ENCODE measurements around the gene GABPB2. TPM values are rescaled to one million over a fixed set of nuclear protein-coding genes. Genes with fewer than 3 reads are reported as not detected.

Gene GABPB2
- total RNA-seq, 1 experiment from 2014 or later = 12.5 TPM

GRCh38 chr1:151167116-151167515, 96.6 kb downstream of the GABPB2 start:
- intact Hi-C loops (cut with micrococcal nuclease; ENCODE audit: unreplicated experiment) = no loop called here
- no peak for DNase-seq (ENCODE audit: low spot score)
- peaks cover 20% of the 10 kb centered on the region for H3K36me3 ChIP-seq (ENCODE audit: insufficient read depth, low read length, poor library complexity, severe bottlenecking)
- TF ChIP-seq EZH2 (IDR thresholded peaks at IDR 0.05; ENCODE audit: borderline replicate concordance, low read depth, low read length, poor library complexity, severe bottlenecking) (no peak), CTCF (conservative IDR thresholded peaks at IDR 0.05; ENCODE audit: low read depth, low read length) (no peak)
- BruUV-seq (replicated peaks) = no TSS peak
- H3K9me3 ChIP-seq (ENCODE audit: low read depth, low read length, poor library complexity, severe bottlenecking) = no peaks in the 10 kb centered on the region
- H3K4me1 ChIP-seq (ENCODE audit: insufficient read depth, low read length, poor library complexity, severe bottlenecking) = peaks cover 13% of the 10 kb centered on the region
- H3K27me3 ChIP-seq (replicated peaks; ENCODE audit: insufficient read depth, low read depth, low read length, poor library complexity) = no peaks in the 10 kb centered on the region
- ChIA-PET POLR2A (ENCODE audit: low non-redundant PET) (no interaction called here), CTCF (interaction anchor here (0.9 kb wide), 1 partner anchor 67 kb away, joined by 3 read pairs; no protein-coding TSS in a partner anchor)
- peak overlapping the region; percentile 73 for H3K4me3 ChIP-seq (ENCODE audit: low read depth, low read length, poor library complexity, severe bottlenecking)
- no peak overlapping the region for H3K27ac ChIP-seq (ENCODE audit: low read depth, low read length, poor library complexity, severe bottlenecking)

- DNase-seq (ENCODE audit: low spot score) = no peak
These were observed 100.6 kb downstream of the GABPB2 start for GRCh38 chr1:151171190-151171589.

More at GRCh38 chr1:151171190-151171589, 100.6 kb downstream of the GABPB2 start:
- POLR2A ChIA-PET (ENCODE audit: low non-redundant PET) = interaction anchor here (0.6 kb wide), 1 partner anchor 76 kb away, joined by 4 read pairs; no protein-coding TSS in a partner anchor
- peaks cover 7% of the 10 kb centered on the region for H3K4me1 ChIP-seq (ENCODE audit: insufficient read depth, low read length, poor library complexity, severe bottlenecking)
- no TSS peak for BruUV-seq (replicated peaks)
- intact Hi-C loops (cut with micrococcal nuclease; ENCODE audit: unreplicated experiment) = no loop called here
- H3K4me3 ChIP-seq (ENCODE audit: low read depth, low read length, poor library complexity, severe bottlenecking) = no peak overlapping the region
- CTCF ChIA-PET = no interaction called here
- peaks cover 36% of the 10 kb centered on the region for H3K36me3 ChIP-seq (ENCODE audit: insufficient read depth, low read length, poor library complexity, severe bottlenecking)
- TF ChIP-seq EZH2 (IDR thresholded peaks at IDR 0.05; ENCODE audit: borderline replicate concordance, low read depth, low read length, poor library complexity, severe bottlenecking) (no peak), CTCF (conservative IDR thresholded peaks at IDR 0.05; ENCODE audit: low read depth, low read length) (no peak)
- H3K9me3 ChIP-seq (ENCODE audit: low read depth, low read length, poor library complexity, severe bottlenecking) = no peaks in the 10 kb centered on the region
- no peaks in the 10 kb centered on the region for H3K27me3 ChIP-seq (replicated peaks; ENCODE audit: insufficient read depth, low read depth, low read length, poor library complexity)
- no peak overlapping the region for H3K27ac ChIP-seq (ENCODE audit: low read depth, low read length, poor library complexity, severe bottlenecking)

Other genes with a start within 250 kb of the GABPB2 start
- gene ARNT, start 194.2 kb upstream of the GABPB2 start, total RNA-seq (2021) = 31.2 and 38.2 TPM in 2 replicates
- not detected in 2 replicates for gene CTXND2, start 183.6 kb upstream of the GABPB2 start, total RNA-seq (2021)
- 66.5 and 71.0 TPM in 2 replicates for gene SETDB1, start 144.4 kb upstream of the GABPB2 start, total RNA-seq (2021)
- 222 and 239 TPM in 2 replicates for gene CERS2, start 95.9 kb upstream of the GABPB2 start, total RNA-seq (2021)
- gene ANXA9, start 88.5 kb upstream of the GABPB2 start, total RNA-seq (2021) = not detected in 2 replicates
- gene MINDY1, start 63.9 kb upstream of the GABPB2 start, total RNA-seq (2021) = 11.6 and 16.9 TPM in 2 replicates
- gene PRUNE1, start 62.3 kb upstream of the GABPB2 start, total RNA-seq (2021) = 19.3 and 21.4 TPM in 2 replicates
- 1.5 and 3.5 TPM in 2 replicates for gene BNIPL, start 34.2 kb upstream of the GABPB2 start, total RNA-seq (2021)
- gene C1orf56, start 23.0 kb upstream of the GABPB2 start, total RNA-seq (2021) = 2.9 and 3.9 TPM in 2 replicates
- 57.5 and 63.8 TPM in 2 replicates for gene CDC42SE1, start 11.1 kb upstream of the GABPB2 start, total RNA-seq (2021)
- gene MLLT11, start 10.4 kb upstream of the GABPB2 start, total RNA-seq (2021) = 91.9 and 108 TPM in 2 replicates
- 4.7 and 8.9 TPM in 2 replicates for gene SEMA6C, start 75.9 kb downstream of the GABPB2 start, total RNA-seq (2021)
- not detected in 2 replicates for gene TNFAIP8L2, start 85.9 kb downstream of the GABPB2 start, total RNA-seq (2021)
- gene LYSMD1, start 95.1 kb downstream of the GABPB2 start, total RNA-seq (2021) = 7.7 and 8.1 TPM in 2 replicates
- 57.5 and 59.6 TPM in 2 replicates for gene SCNM1, start 95.4 kb downstream of the GABPB2 start, total RNA-seq (2021)
- gene TMOD4, start 105.2 kb downstream of the GABPB2 start, total RNA-seq (2021) = 1.4 and 2.8 TPM in 2 replicates
- 113 and 114 TPM in 2 replicates for gene VPS72, start 119.4 kb downstream of the GABPB2 start, total RNA-seq (2021)
- 109 and 115 TPM in 2 replicates for gene PIP5K1A, start 127.8 kb downstream of the GABPB2 start, total RNA-seq (2021)
- 312 and 339 TPM in 2 replicates for gene PSMD4, start 184.0 kb downstream of the GABPB2 start, total RNA-seq (2021)
- 26.4 and 30.2 TPM in 2 replicates for gene ZNF687, start 211.5 kb downstream of the GABPB2 start, total RNA-seq (2021)